GM19023 (cell line): Measurements from ENCODE around the gene KREMEN1.

Source experiments
- ATAC-seq: cut with Tn5 transposase; IDR thresholded peaks from one replicate; pipeline ENCODE4 v1.9.1; 2021; ENCODE audit warnings: mild to moderate bottlenecking, moderate library complexity; ENCODE audit not compliant: unreplicated experiment

KREMEN1 gene

DNA sequence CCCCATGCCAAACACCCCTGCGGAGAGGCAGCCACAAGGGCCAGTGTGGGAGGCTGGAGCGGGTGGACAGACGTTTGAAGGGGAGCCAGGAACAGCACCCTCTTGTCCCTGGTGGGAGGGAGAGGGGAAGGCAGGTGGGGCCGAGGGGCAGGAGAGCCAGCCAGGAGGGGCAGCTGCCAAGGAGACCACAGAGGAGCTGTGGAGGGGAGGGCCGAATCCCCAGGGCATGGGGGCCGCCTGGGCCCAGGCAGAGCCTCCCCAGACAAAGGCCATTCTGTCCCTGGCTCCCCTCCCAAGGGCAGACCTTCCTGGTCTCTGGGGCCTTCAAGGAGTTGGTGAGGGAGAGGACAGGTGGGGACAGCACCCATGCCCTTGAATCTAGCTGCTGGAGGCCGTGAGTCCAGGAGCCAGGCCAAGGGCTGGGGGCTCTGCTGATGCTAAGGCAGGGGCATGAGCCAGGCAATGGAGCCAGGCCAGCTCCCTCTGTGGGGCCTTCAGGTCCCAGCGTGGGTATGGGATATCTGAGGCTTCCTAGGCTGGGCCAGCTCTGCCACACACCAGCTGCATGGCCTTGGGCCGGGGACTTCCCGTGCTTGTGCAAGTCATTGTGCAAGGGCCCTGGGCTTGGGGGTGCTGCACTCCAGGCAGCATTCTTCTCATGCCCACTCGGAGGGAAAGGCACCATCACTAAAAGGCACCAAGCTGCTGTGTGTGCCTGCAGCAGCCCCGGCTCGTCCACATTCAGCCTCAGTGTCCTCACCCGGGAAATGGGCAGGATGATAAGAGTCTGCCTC lies 144.2 kb downstream of the KREMEN1 start:
- ATAC-seq: no peak
